Smooth muscle cell (in vitro differentiated cells): ENCODE data around the gene MKRN2OS. TPM values are rescaled to one million over a fixed set of nuclear protein-coding genes. Genes with fewer than 3 reads are reported as not detected.

Experiments used
- DNase-seq: peaks from one replicate; lab custom pipeline; 2025; ENCODE audit not compliant: unreplicated experiment; lab: John Stamatoyannopoulos, UW
- H2AFZ ChIP-seq: fragments of 200-600 bp; sonication (generic); 2 replicates; pipeline ENCODE4 v1.6.0; 2016; ENCODE audit warnings: antibody characterized with exemption, low read depth, mild to moderate bottlenecking
- H3F3A ChIP-seq: fragments of 200-600 bp; sonication (generic); 2 replicates; pipeline ENCODE4 v1.6.0; 2017; ENCODE audit warnings: antibody characterized with exemption, low read depth
- H3K27ac ChIP-seq: fragments of 200-600 bp; sonication (generic); 2 replicates; pipeline ENCODE4 v1.5.1; 2016; ENCODE audit warnings: low read depth, mild to moderate bottlenecking
- H3K27me3 ChIP-seq: fragments of 200-600 bp; sonication (generic); 2 replicates; pipeline ENCODE4 v1.6.1; 2016; ENCODE audit warnings: low read depth, mild to moderate bottlenecking
- H3K36me3 ChIP-seq: fragments of 200-600 bp; sonication (generic); 2 replicates; pipeline ENCODE4 v1.5.1; 2016; ENCODE audit warnings: low read depth
- H3K4me1 ChIP-seq: fragments of 200-600 bp; sonication (generic); 2 replicates; pipeline ENCODE4 v1.5.1; 2016; ENCODE audit warnings: low read depth
- H3K4me2 ChIP-seq: fragments of 200-600 bp; sonication (generic); 2 replicates; pipeline ENCODE4 v1.6.0; 2016; ENCODE audit warnings: mild to moderate bottlenecking
- H3K4me3 ChIP-seq: fragments of 200-600 bp; sonication (generic); 2 replicates; pipeline ENCODE4 v1.5.1; 2016; ENCODE audit warnings: mild to moderate bottlenecking
- H3K79me2 ChIP-seq: fragments of 200-600 bp; sonication (generic); 2 replicates; pipeline ENCODE4 v1.6.0; 2016; ENCODE audit warnings: low read depth, mild to moderate bottlenecking
- H3K9ac ChIP-seq: fragments of 200-600 bp; sonication (generic); 2 replicates; pipeline ENCODE4 v1.6.0; 2016; ENCODE audit warnings: low read depth
- H3K9me3 ChIP-seq: fragments of 200-600 bp; sonication (generic); replicated peaks from 2 replicates; pipeline ENCODE4 v1.5.1; 2016; ENCODE audit warnings: low read depth
- H4K20me1 ChIP-seq: fragments of 200-600 bp; sonication (generic); 2 replicates; pipeline ENCODE4 v1.6.0; 2016; ENCODE audit warnings: low read depth
- CTCF ChIP-seq: fragments of 200-600 bp; sonication (generic); IDR thresholded peaks from 2 replicates; pipeline ENCODE4 v1.5.1; 2017; ENCODE audit warnings: borderline replicate concordance, mild to moderate bottlenecking, antibody characterized with exemption; ENCODE audit not compliant: insufficient read depth, poor library complexity, severe bottlenecking
- WGBS: methylation state at CpG from one replicate; pipeline ENCODE4 v1.1.7; 2016; ENCODE audit warnings: low lambda C conversion rate; 5-methylcytosine and 5-hydroxymethylcytosine counted together
- polyA plus RNA-seq: library from polyadenylated mRNA; unstranded; fragments of >200 nt; fragmentation: Nextera tagmentation; extraction: Ambion mirVana; gene quantifications from 2 replicates; pipeline ENCODE4 v1.2.1, GENCODE V29; 2016
- total RNA-seq: library from RNA; depleted of rRNA; stranded (reverse); fragments of >200 nt; gene quantifications from 2 replicates; pipeline ENCODE4 v1.2.3, GENCODE V29; 2014

The MKRN2OS gene
- total and polyA plus RNA-seq, 2 experiments from 2014 or later = not detected

- Histone ChIP-seq H3K9ac (no peak overlapping the region), H2AFZ (no peak overlapping the region), H3F3A (no peaks in the 10 kb centered on the region), H3K79me2 (peaks cover 42% of the 10 kb centered on the region), H4K20me1 (peaks cover 61% of the 10 kb centered on the region), H3K27me3 (no peaks in the 10 kb centered on the region), H3K27ac (no peak overlapping the region), H3K36me3 (peaks cover 17% of the 10 kb centered on the region), H3K4me3 (no peak overlapping the region), H3K9me3 (no peaks in the 10 kb centered on the region), H3K4me2 (no peak overlapping the region), H3K4me1 (no peaks in the 10 kb centered on the region)
- 86% methylated on average over 6 of the region's 6 CpGs for WGBS
- no peak for TF ChIP-seq CTCF
- DNase-seq = no peak
Observed at GRCh38 chr3:12569836-12570235, 24.5 kb upstream of the MKRN2OS start.

- Histone ChIP-seq H3K27ac (no peak overlapping the region), H3K4me1 (no peaks in the 10 kb centered on the region), H2AFZ (no peak overlapping the region), H3F3A (no peaks in the 10 kb centered on the region), H3K4me2 (no peak overlapping the region), H3K4me3 (no peak overlapping the region), H3K9ac (no peak overlapping the region), H4K20me1 (peaks cover 72% of the 10 kb centered on the region), H3K9me3 (no peaks in the 10 kb centered on the region), H3K36me3 (peaks cover 13% of the 10 kb centered on the region), H3K27me3 (no peaks in the 10 kb centered on the region), H3K79me2 (peaks cover 53% of the 10 kb centered on the region)
- no peak for DNase-seq
- TF ChIP-seq CTCF = no peak
- WGBS = 97% methylated on average over 3 of the region's 3 CpGs
Observed at GRCh38 chr3:12568747-12569146, 23.4 kb upstream of the MKRN2OS start.

- peaks cover 81% of the 10 kb centered on the region for H4K20me1 ChIP-seq
- H3K36me3 ChIP-seq = peaks cover 6% of the 10 kb centered on the region
- H3K9ac ChIP-seq = no peak overlapping the region
- H3K4me3 ChIP-seq = no peak overlapping the region
- no peak overlapping the region for H3K27ac ChIP-seq
- peaks cover 7% of the 10 kb centered on the region for H3K4me1 ChIP-seq
- H3K27me3 ChIP-seq = no peaks in the 10 kb centered on the region
- no peaks in the 10 kb centered on the region for H3K9me3 ChIP-seq
- no peak for DNase-seq
- H2AFZ ChIP-seq = no peak overlapping the region
- no peaks in the 10 kb centered on the region for H3F3A ChIP-seq
- TF ChIP-seq CTCF = no peak
- H3K4me2 ChIP-seq = no peak overlapping the region
- peaks cover 70% of the 10 kb centered on the region for H3K79me2 ChIP-seq
Observed at GRCh38 chr3:12566976-12567375, 21.7 kb upstream of the MKRN2OS start.

- Histone ChIP-seq H3K27me3 (no peaks in the 10 kb centered on the region), H4K20me1 (peaks cover 98% of the 10 kb centered on the region), H3K27ac (no peak overlapping the region), H3K36me3 (no peaks in the 10 kb centered on the region), H2AFZ (no peak overlapping the region), H3K79me2 (peaks cover 99% of the 10 kb centered on the region), H3K9ac (no peak overlapping the region), H3K4me1 (peaks cover 23% of the 10 kb centered on the region), H3K4me2 (no peak overlapping the region), H3F3A (no peaks in the 10 kb centered on the region), H3K9me3 (no peaks in the 10 kb centered on the region), H3K4me3 (no peak overlapping the region)
- WGBS = 92% methylated on average over 1 of the region's 1 CpG
- no peak for TF ChIP-seq CTCF
- DNase-seq = no peak
Observed at GRCh38 chr3:12562451-12562850, 17.2 kb upstream of the MKRN2OS start.
